Ovary (tissue), 3 donors: ENCODE measurements around the gene OBSCN.

Source experiments
- CTCF ChIP-seq, 3 donors: fragments of 450-650 bp in 2 of 3; fragments of 200-600 bp in 1 of 3; IDR thresholded peaks; one replicate each; pipeline versions ENCODE4 v1.5.1 to v1.8.0; 2016 to 2022; ENCODE audit warnings: antibody characterized with exemption in 3 of 3, mild to moderate bottlenecking in 1 of 3
- EP300 ChIP-seq: sonication (generic); formaldehyde crosslinking; IDR thresholded peaks from one replicate; pipeline ENCODE4 v1.6.1; 2017; ENCODE audit warnings: antibody characterized with exemption
- POLR2A ChIP-seq: fragments of 450-650 bp; IDR thresholded peaks from one replicate; pipeline ENCODE4 v1.6.1; 2017; ENCODE audit warnings: antibody characterized with exemption, mild to moderate bottlenecking, moderate library complexity
- donor health status: DM: no; HTN: no; CAD: no.

GRCh38 chr1:228426518-228427175 is 218.8 kb downstream of the OBSCN start:
- no peak for TF ChIP-seq CTCF (IDR thresholded peaks at IDR 0.05)
- TF ChIP-seq EP300 = no peak
- no peak for TF ChIP-seq POLR2A
